HUES64 (cell line): ENCODE results near the gene ERP27.

ENCODE experiments used
- H3K27ac ChIP-seq: 2 replicates; pipeline ENCODE4 v1.7.0; 2013; ENCODE audit warnings: low read depth, low read length, inconsistent platforms
- H3K27me3 ChIP-seq: 2 replicates; pipeline ENCODE4 v1.6.1; 2013; ENCODE audit warnings: mild to moderate bottlenecking, low read length; ENCODE audit not compliant: insufficient read depth
- H3K36me3 ChIP-seq: 2 replicates; pipeline ENCODE4 v1.6.1; 2013; ENCODE audit warnings: mild to moderate bottlenecking, low read length; ENCODE audit not compliant: insufficient read depth
- H3K4me1 ChIP-seq: 2 replicates; pipeline ENCODE4 v1.6.1; 2013; ENCODE audit warnings: mild to moderate bottlenecking, low read length, moderate library complexity; ENCODE audit not compliant: insufficient read depth
- H3K4me3 ChIP-seq: 2 replicates; pipeline ENCODE4 v1.5.1; 2013; ENCODE audit warnings: mild to moderate bottlenecking, low read length, moderate library complexity
- H3K9ac ChIP-seq: 2 replicates; pipeline ENCODE4 v1.6.1; 2013; ENCODE audit warnings: mild to moderate bottlenecking, low read depth, low read length
- H3K9me3 ChIP-seq: 2 replicates; pipeline ENCODE4 v1.6.1; 2013; ENCODE audit warnings: low read depth, low read length; ENCODE audit not compliant: insufficient read depth
- WGBS: fragments of 150-250, 120-280 bp; methylation state at CpG from one replicate; pipeline ENCODE4 v1.1.7; 2013; ENCODE audit warnings: missing lambda C conversion rate; 5-methylcytosine and 5-hydroxymethylcytosine counted together

Gene ERP27

DNA sequence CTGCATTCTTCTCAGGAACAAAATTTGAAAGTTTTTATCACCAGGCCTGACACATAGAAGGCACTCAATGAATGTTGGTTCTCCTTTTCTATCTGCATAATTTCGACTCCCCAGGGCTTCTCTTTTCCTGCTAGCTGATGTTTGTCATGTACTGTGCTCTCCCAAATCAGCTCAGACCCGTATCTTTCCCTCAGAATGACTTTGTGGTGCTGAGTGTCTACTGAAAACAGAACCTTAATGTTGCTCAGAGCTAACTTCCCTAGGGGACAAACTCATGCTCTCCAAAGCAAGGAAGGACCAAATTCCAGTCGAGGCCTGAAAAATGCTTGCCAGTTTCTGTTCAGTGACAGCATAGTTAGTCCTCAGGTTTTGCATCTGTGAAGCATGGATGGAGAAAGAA, 21.1 kb upstream of the ERP27 start:
- H3K9me3 ChIP-seq: no peaks in the 10 kb centered on the region
- no peak overlapping the region for H3K9ac ChIP-seq
- peaks cover 10% of the 10 kb centered on the region for H3K4me1 ChIP-seq
- H3K36me3 ChIP-seq: no peaks in the 10 kb centered on the region
- H3K27me3 ChIP-seq: no peaks in the 10 kb centered on the region
- 94% methylated on average over 3 of the region's 3 CpGs for WGBS
- H3K27ac ChIP-seq: no peak overlapping the region
- no peak overlapping the region for H3K4me3 ChIP-seq

DNA sequence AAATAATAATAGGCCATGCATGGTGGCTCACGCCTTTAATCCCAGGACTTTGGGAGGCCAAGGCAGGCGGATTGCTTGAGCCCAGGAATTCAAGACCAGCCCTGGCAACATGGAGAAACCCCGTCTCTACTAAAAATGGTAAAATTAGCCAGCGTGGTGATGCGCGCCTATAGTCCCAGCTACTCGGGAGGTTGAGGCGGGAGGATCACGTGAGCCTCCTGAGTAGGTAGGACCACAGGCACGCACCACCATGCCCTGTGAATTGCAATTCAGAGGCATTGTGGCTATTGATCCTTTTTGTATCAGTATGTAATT, 20.7 kb upstream of the ERP27 start:
- H3K4me1 ChIP-seq: peaks cover 10% of the 10 kb centered on the region
- no peak overlapping the region for H3K27ac ChIP-seq
- no peaks in the 10 kb centered on the region for H3K36me3 ChIP-seq
- H3K9ac ChIP-seq: no peak overlapping the region
- H3K4me3 ChIP-seq: no peak overlapping the region
- no peaks in the 10 kb centered on the region for H3K9me3 ChIP-seq
- 96% methylated on average over 10 of the region's 10 CpGs for WGBS
- no peaks in the 10 kb centered on the region for H3K27me3 ChIP-seq

DNA sequence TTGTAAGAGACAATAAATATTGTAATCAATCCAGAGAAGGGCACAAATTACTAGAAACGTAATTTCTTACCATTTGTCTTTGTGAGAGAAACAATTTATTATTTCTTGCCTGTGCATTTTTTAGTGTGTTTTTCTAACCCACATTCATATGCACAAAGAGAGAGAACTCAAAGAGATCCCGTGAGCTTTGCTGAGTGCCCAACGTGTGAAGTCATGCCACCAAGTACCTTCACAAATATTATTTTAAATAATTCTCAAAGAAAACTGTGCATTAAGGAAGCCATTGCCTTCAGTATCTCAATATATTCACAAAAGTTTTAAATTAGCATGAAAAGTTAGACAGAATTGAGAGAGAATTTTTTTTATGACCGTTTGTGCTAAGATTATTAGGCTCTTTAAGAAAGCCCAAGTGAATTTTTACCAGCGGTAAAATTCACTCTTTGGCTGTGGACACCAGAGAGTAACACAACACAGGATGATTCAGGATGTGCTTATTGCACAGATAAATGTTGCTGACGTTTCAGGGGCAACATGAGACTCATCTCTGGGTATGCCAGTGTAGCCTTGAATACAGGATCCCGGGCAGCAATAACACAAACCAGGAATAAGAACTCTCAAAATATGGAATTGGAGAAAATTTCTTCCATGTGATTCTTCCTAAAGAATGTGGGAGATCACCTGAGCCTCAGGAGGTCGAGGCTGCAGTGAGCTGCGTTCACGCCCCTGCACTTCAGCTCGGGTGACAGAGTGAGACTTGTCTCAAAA, 20.2 kb upstream of the ERP27 start:
- H3K27me3 ChIP-seq: no peaks in the 10 kb centered on the region
- H3K36me3 ChIP-seq: no peaks in the 10 kb centered on the region
- H3K9me3 ChIP-seq: no peaks in the 10 kb centered on the region
- peaks cover 10% of the 10 kb centered on the region for H3K4me1 ChIP-seq
- H3K9ac ChIP-seq: no peak overlapping the region
- H3K27ac ChIP-seq: no peak overlapping the region
- 88% methylated on average over 10 of the region's 11 CpGs for WGBS
- H3K4me3 ChIP-seq: no peak overlapping the region

DNA sequence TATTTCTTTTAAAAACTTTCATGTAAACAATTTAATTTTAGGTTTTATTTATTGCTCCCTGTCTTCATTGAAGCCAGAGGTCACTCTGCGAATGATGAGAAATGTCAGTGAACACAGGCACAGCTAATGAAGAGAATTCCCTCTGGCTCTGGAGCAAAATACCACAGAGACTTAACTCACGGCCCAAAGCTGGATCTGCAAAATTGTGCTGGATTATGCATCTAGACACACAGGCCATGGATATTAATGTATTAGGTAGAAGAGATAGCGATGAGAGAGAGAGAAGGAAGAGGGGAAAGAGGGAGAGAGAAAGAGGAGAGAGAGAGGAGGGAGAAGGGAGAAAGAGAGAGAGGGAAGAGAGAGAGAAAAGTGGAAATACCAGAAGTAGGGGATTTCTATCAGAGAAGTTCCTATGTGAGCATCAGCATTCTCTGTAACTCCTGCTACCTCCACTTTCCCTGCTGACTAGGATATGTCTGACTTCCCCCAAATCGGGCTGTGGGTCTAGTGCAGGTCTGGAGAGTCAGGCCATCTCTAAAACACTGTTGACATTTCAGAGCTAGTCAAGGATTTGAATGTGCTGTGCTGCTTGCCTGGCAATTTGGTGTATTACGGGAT, 19.3 kb upstream of the ERP27 start:
- 92% methylated on average over 5 of the region's 5 CpGs for WGBS
- Histone ChIP-seq H3K4me3 (no peak overlapping the region), H3K4me1 (peaks cover 10% of the 10 kb centered on the region)

DNA sequence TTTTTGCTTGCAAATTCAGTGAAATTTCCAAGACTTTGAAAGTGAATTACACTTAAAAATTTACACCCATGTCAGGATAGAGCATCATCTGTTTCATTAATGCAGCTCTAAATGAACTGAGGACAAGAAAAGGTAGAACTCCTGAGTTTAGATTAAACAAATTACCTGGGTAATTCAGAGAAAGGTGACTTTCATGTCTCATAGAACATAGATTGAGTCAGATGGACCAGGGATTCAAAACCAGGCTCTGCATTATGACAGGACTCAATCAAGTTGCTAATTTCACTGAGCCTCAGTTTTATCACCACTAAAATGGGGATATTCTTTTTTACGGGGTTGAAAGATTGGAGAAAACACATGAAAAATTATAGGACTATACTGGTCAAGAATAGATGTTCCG, 18.6 kb upstream of the ERP27 start:
- no peaks in the 10 kb centered on the region for H3K36me3 ChIP-seq
- peaks cover 10% of the 10 kb centered on the region for H3K4me1 ChIP-seq
- H3K9ac ChIP-seq: no peak overlapping the region
- H3K27me3 ChIP-seq: no peaks in the 10 kb centered on the region
- H3K9me3 ChIP-seq: no peaks in the 10 kb centered on the region
- H3K27ac ChIP-seq: no peak overlapping the region
- WGBS: 96% methylated on average over 2 of the region's 2 CpGs
- H3K4me3 ChIP-seq: no peak overlapping the region

More for the DNA sequence above, 19.3 kb upstream of the ERP27 start:
- no peaks in the 10 kb centered on the region for H3K36me3 ChIP-seq
- H3K9me3 ChIP-seq: no peaks in the 10 kb centered on the region
- no peak overlapping the region for H3K9ac ChIP-seq
- H3K27me3 ChIP-seq: no peaks in the 10 kb centered on the region
- H3K27ac ChIP-seq: no peak overlapping the region

DNA sequence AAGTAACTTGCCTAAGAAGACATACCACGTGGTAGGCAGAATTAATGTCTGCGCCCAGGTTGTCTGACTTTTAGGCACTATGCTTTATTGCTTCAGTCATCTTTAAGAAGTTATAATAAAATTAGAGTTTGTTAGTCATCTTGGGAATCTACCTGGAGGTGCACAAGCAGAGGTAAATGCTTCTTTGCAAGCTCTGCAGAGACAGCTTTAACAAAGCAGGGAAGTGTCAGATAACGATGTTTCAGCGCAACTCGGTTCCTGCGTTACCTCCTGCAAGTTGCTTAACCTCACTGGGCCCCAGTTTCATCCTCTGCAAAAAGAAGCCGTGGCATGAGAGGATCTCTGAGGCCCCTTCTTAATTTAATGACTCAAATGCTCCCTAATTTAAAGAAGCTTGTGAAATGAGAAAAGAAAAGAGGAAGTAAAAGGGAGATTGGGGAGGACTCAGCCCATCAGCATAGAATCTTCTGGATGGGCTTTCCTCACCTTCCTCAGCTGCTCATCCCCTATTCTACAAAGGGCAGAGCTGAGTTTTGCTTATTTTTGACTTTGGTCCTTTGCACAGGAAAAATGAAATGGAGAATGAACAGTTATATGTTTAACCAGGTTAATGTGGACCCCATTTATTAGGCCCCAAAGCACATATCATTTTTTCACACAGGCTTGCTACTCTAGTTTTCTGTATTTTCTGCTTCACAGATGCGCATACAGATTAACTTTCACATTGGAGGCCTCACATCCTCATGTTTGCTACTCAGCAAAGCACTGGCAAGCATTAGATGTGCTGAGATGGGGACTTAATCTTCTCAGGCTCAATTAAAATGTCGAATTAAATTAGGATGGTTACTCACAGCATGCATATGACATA, 17.9 kb upstream of the ERP27 start:
- H3K4me1 ChIP-seq: peaks cover 6% of the 10 kb centered on the region
- H3K27me3 ChIP-seq: no peaks in the 10 kb centered on the region
- H3K9ac ChIP-seq: no peak overlapping the region
- H3K27ac ChIP-seq: no peak overlapping the region
- 91% methylated on average over 9 of the region's 9 CpGs for WGBS
- no peaks in the 10 kb centered on the region for H3K36me3 ChIP-seq
- H3K9me3 ChIP-seq: no peaks in the 10 kb centered on the region
- no peak overlapping the region for H3K4me3 ChIP-seq

DNA sequence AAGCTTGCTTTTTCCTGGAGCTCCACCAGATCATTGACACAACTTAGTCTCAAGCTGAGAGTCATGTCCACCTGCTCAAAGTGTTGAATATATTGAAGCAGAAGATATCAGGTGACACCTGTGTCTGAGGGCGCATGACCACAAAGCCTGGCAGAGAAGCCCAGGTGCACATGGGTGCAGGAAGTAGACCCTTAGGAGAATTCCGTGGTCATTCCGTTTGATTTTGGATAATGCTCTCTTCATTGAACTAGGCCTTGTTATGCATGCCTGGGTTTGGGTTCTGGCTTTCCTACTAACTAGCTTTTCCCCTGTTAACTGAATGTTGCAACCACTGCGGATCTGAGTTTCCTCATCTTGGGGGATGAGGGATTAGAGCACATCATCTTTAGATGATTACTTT, 15.9 kb upstream of the ERP27 start:
- no peaks in the 10 kb centered on the region for H3K9me3 ChIP-seq
- no peaks in the 10 kb centered on the region for H3K36me3 ChIP-seq
- no peak overlapping the region for H3K4me3 ChIP-seq
- no peak overlapping the region for H3K9ac ChIP-seq
- 93% methylated on average over 4 of the region's 4 CpGs for WGBS
- H3K4me1 ChIP-seq: no peaks in the 10 kb centered on the region; the same call in none of the 2 replicates
- H3K27ac ChIP-seq: no peak overlapping the region
- no peaks in the 10 kb centered on the region for H3K27me3 ChIP-seq

DNA sequence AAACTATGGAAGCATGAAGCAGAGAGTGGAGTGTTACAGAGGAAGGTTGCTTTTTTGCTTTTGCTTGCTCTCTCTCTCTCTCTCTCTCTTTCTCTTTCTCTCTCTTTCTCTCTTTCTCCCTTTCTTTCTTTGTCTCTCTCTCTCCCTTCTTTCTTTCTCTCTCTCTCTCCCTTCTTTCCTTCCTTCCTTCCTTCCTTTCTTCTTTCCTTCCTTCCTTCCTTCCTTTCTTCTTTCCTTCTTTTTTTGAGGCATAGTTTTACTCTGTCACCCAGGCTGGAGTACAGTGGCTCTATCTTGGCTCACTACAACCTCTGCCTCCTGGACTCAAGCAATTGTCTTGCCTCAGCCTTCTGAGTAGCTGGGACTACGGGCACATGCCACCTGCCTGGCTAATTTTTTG, 15.4 kb upstream of the ERP27 start:
- no peak overlapping the region for H3K27ac ChIP-seq
- no peaks in the 10 kb centered on the region for H3K36me3 ChIP-seq
- no peak overlapping the region for H3K9ac ChIP-seq

DNA sequence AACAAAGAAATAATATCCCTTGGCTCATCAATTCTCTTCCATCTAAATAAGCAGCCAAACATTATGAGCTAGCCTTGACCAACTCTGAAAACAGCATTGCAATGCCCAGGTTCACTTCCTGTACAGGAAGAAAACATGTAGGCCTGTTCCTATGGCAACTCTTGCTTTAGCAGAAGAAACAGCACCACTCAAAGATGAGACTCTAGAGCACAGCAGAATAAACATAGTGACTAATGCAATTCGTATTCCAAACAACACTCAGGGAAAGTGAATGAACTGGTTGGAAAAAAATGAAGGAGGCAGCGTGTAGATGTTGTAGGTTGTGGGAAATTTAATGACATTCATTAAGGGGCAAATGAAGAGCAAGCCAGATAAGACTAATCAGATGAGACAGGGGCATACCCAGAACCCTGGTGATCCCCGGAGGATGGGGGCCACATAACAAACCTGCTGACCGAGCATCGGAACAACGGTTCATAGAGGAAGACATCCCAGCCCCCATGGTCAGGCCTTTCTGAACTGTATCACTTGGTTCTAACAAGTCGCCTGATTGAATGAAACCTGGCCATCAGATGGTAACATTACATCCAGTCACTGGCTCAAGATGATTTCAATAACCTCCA, 14.1 kb upstream of the ERP27 start:
- H3K36me3 ChIP-seq: no peaks in the 10 kb centered on the region
- no peaks in the 10 kb centered on the region for H3K27me3 ChIP-seq
- H3K4me1 ChIP-seq: peaks cover 10% of the 10 kb centered on the region
- H3K9ac ChIP-seq: no peak overlapping the region
- no peak overlapping the region for H3K27ac ChIP-seq
- WGBS: 93% methylated on average over 6 of the region's 7 CpGs
- no peak overlapping the region for H3K4me3 ChIP-seq
- H3K9me3 ChIP-seq: no peaks in the 10 kb centered on the region

More for the DNA sequence above, 15.4 kb upstream of the ERP27 start:
- 79% methylated on average over 1 of the region's 1 CpG for WGBS
- H3K27me3 ChIP-seq: no peaks in the 10 kb centered on the region
- H3K4me3 ChIP-seq: no peak overlapping the region
- H3K9me3 ChIP-seq: no peaks in the 10 kb centered on the region
- H3K4me1 ChIP-seq: peaks cover 4% of the 10 kb centered on the region

DNA sequence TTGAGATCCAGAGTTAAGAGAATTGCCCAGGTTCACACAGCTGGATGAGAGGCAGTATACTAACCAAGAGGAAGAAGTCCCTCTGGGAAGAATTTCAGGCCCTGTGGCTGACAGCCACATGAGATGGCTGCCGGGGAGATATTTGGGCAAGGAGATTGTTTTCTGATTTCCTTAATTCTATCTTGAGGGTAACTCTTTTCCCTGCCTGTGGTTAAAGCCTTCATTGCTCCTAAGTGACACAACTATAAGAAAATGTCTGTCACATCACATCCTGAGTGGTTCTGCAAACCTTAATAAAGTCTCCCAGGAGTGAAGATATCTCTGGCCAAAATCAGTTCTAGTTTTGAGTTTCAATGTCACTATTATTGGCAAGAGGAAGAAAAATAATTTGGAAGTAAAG, 13.5 kb upstream of the ERP27 start:
- WGBS: 86% methylated on average over 1 of the region's 1 CpG
- H3K9me3 ChIP-seq: no peaks in the 10 kb centered on the region
- H3K9ac ChIP-seq: no peak overlapping the region
- H3K4me3 ChIP-seq: no peak overlapping the region
- H3K4me1 ChIP-seq: peaks cover 10% of the 10 kb centered on the region
- no peak overlapping the region for H3K27ac ChIP-seq
- H3K27me3 ChIP-seq: no peaks in the 10 kb centered on the region
- no peaks in the 10 kb centered on the region for H3K36me3 ChIP-seq
